ENCODE data around the gene ATP9A.
"Not testable (repeated sequence)": the region's sequence is repeated elsewhere in the genome, so short reads cannot be mapped to it uniquely, and the experiment has no call there.

The ATP9A gene

GRCh38 chr20:51750037-51750769 lies 18.0 kb downstream of the ATP9A start:
- H3K9me3 ChIP-seq (replicated peaks in 1 of 11) = no peaks in the 10 kb centered on the region
- H3K4me2 ChIP-seq = peak overlapping the region; percentile 26 to 87 (median 53); a peak in 21 of 22 replicates
- peak overlapping the region in 5 of 11 experiments; percentile 4 to 61 (median 33); a peak in 7 of 22 replicates for H3K9ac ChIP-seq
- TF ChIP-seq Cebpa-rat (IDR thresholded peaks at IDR 0.05) = no peak
- H3K27ac ChIP-seq = peak overlapping the region in 10 of 11 experiments; percentile 12 to 77 (median 56); a peak in 16 of 22 replicates
- H3K27me3 ChIP-seq = no peaks in the 10 kb centered on the region
- no peak overlapping the region for H3K4me3 ChIP-seq
- no peaks in the 10 kb centered on the region for H3K36me3 ChIP-seq
- H3K4me1 ChIP-seq = peaks cover 12 to 37% (median 23%) of the 10 kb centered on the region in 10 experiments
- no peaks in the 10 kb centered on the region for H4K20me1 ChIP-seq

- no peak overlapping the region for H3K4me3 ChIP-seq
- peak overlapping the region in 5 of 11 experiments; percentile 4 to 61 (median 33); a peak in 7 of 22 replicates for H3K9ac ChIP-seq
- H4K20me1 ChIP-seq = no peaks in the 10 kb centered on the region
- TF ChIP-seq Cebpa-rat (IDR thresholded peaks at IDR 0.05) = no peak
- H3K27me3 ChIP-seq = no peaks in the 10 kb centered on the region
- peak overlapping the region; percentile 26 to 87 (median 53); a peak in 21 of 22 replicates for H3K4me2 ChIP-seq
- H3K27ac ChIP-seq = peak overlapping the region in 10 of 11 experiments; percentile 12 to 77 (median 56); a peak in 15 of 22 replicates
- H3K9me3 ChIP-seq (replicated peaks in 1 of 11) = no peaks in the 10 kb centered on the region
- peaks cover 12 to 42% (median 23%) of the 10 kb centered on the region in 10 experiments for H3K4me1 ChIP-seq
- H3K36me3 ChIP-seq = no peaks in the 10 kb centered on the region
These were observed 18.5 kb downstream of the ATP9A start for GRCh38 chr20:51749674-51750036.

GRCh38 chr20:51747182-51747911 lies 20.8 kb downstream of the ATP9A start:
- Histone ChIP-seq H3K9ac (no peak overlapping the region), H3K4me1 (peaks cover 12 to 58% (median 30%) of the 10 kb centered on the region in 10 experiments), H3K27me3 (no peaks in the 10 kb centered on the region), H3K4me2 (no peak overlapping the region; a peak in 1 of 22 replicates), H3K36me3 (no peaks in the 10 kb centered on the region), H4K20me1 (no peaks in the 10 kb centered on the region), H3K9me3 (replicated peaks in 1 of 11) (no peaks in the 10 kb centered on the region), H3K27ac (no peak overlapping the region), H3K4me3 (no peak overlapping the region)
- TF ChIP-seq Cebpa-rat (IDR thresholded peaks at IDR 0.05) = no peak

- Histone ChIP-seq H4K20me1 (no peaks in the 10 kb centered on the region), H3K4me3 (no peak overlapping the region), H3K27ac (no peak overlapping the region), H3K9me3 (replicated peaks in 1 of 11) (no peaks in the 10 kb centered on the region), H3K9ac (no peak overlapping the region), H3K27me3 (no peaks in the 10 kb centered on the region), H3K4me1 (peaks cover 12 to 58% (median 25%) of the 10 kb centered on the region in 10 experiments), H3K36me3 (no peaks in the 10 kb centered on the region), H3K4me2 (no peak overlapping the region)
- TF ChIP-seq Cebpa-rat (IDR thresholded peaks at IDR 0.05) = no peak
These were observed 22.4 kb downstream of the ATP9A start for GRCh38 chr20:51745804-51746203.

- no peaks in the 10 kb centered on the region for H4K20me1 ChIP-seq
- no peaks in the 10 kb centered on the region for H3K27me3 ChIP-seq
- H3K4me1 ChIP-seq = peaks cover 0 to 38% (median 7%) of the 10 kb centered on the region in 10 experiments; a peak in 9 of 20 replicates
- no peak for TF ChIP-seq Cebpa-rat (IDR thresholded peaks at IDR 0.05)
- H3K4me3 ChIP-seq = no peak overlapping the region
- H3K36me3 ChIP-seq = no peaks in the 10 kb centered on the region
- no peak overlapping the region for H3K9ac ChIP-seq
- no peak overlapping the region for H3K4me2 ChIP-seq
- no peak overlapping the region for H3K27ac ChIP-seq
- no peaks in the 10 kb centered on the region for H3K9me3 ChIP-seq (replicated peaks in 1 of 11)
These were observed 27.4 kb downstream of the ATP9A start for GRCh38 chr20:51740838-51741237.

GRCh38 chr20:51740308-51740707 lies 27.9 kb downstream of the ATP9A start:
- H3K9me3 ChIP-seq (replicated peaks in 1 of 11); H3K4me2 ChIP-seq; H3K9ac ChIP-seq; H3K27ac ChIP-seq; H4K20me1 ChIP-seq; H3K27me3 ChIP-seq; H3K36me3 ChIP-seq; H3K4me3 ChIP-seq: not testable (repeated sequence)
- peaks cover 0 to 37% (median 7%) of the 10 kb centered on the region in 10 experiments; a peak in 9 of 20 replicates for H3K4me1 ChIP-seq

- no peaks in the 10 kb centered on the region for H3K9me3 ChIP-seq (replicated peaks in 1 of 11)
- no peak for TF ChIP-seq Cebpa-rat (IDR thresholded peaks at IDR 0.05)
- H3K4me2 ChIP-seq = no peak overlapping the region
- H3K27ac ChIP-seq = no peak overlapping the region
- peaks cover 0 to 32% (median 7%) of the 10 kb centered on the region in 10 experiments; a peak in 9 of 20 replicates for H3K4me1 ChIP-seq
- no peak overlapping the region for H3K4me3 ChIP-seq
- no peaks in the 10 kb centered on the region for H4K20me1 ChIP-seq
- H3K9ac ChIP-seq = no peak overlapping the region
- no peaks in the 10 kb centered on the region for H3K27me3 ChIP-seq
- H3K36me3 ChIP-seq = no peaks in the 10 kb centered on the region
These were observed 28.4 kb downstream of the ATP9A start for GRCh38 chr20:51739722-51740249.

- no peaks in the 10 kb centered on the region for H3K36me3 ChIP-seq
- no peaks in the 10 kb centered on the region for H3K9me3 ChIP-seq (replicated peaks in 1 of 11)
- no peak overlapping the region for H3K27ac ChIP-seq
- no peaks in the 10 kb centered on the region for H3K27me3 ChIP-seq
- no peak overlapping the region for H3K9ac ChIP-seq
- no peak overlapping the region for H3K4me3 ChIP-seq
- no peak overlapping the region for H3K4me2 ChIP-seq
- H3K4me1 ChIP-seq = peaks cover 0 to 24% (median 7%) of the 10 kb centered on the region in 10 experiments; a peak in 9 of 20 replicates
- TF ChIP-seq Cebpa-rat (IDR thresholded peaks at IDR 0.05) = no peak
- H4K20me1 ChIP-seq = no peaks in the 10 kb centered on the region
These were observed 29.2 kb downstream of the ATP9A start for GRCh38 chr20:51738877-51739447.

GRCh38 chr20:51738261-51738660 lies 29.9 kb downstream of the ATP9A start:
- H3K36me3 ChIP-seq; H4K20me1 ChIP-seq; H3K9ac ChIP-seq; H3K4me2 ChIP-seq; H3K9me3 ChIP-seq (replicated peaks in 1 of 11); H3K27me3 ChIP-seq; H3K27ac ChIP-seq; H3K4me3 ChIP-seq: not testable (repeated sequence)
- H3K4me1 ChIP-seq = peaks cover 0 to 20% (median 7%) of the 10 kb centered on the region in 10 experiments; a peak in 9 of 20 replicates
